ENCODE data around the gene UBL7.

DNA sequence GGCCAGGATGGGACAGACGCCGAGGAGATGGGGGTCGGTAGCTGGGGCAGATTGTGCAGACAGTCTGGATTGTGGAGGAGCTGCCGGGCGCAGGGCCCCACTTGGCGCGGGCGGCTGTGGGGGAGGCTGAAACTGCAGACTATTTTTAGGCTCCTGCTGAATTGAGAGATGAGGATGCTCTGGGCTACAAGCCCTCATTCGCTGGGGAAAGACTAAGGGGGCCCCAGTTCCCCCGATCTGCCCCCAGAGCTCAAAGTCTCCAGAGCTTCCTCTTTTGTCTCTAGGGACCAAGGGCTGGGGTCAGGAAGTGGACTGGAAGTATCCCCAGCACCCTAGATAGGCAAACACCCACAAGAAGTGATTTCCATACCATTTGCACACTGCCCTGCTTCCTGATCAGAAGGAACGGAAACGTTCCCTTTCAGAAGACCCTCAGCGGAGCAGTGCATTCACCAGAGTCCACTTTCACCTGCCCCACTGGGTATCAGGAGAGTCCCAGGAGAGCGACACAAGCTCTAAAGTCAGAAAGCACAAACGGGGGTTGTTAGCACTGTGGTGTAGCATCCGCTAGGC, 56.9 kb downstream of the UBL7 start:
- TF ChIP-seq, protein P1, sequence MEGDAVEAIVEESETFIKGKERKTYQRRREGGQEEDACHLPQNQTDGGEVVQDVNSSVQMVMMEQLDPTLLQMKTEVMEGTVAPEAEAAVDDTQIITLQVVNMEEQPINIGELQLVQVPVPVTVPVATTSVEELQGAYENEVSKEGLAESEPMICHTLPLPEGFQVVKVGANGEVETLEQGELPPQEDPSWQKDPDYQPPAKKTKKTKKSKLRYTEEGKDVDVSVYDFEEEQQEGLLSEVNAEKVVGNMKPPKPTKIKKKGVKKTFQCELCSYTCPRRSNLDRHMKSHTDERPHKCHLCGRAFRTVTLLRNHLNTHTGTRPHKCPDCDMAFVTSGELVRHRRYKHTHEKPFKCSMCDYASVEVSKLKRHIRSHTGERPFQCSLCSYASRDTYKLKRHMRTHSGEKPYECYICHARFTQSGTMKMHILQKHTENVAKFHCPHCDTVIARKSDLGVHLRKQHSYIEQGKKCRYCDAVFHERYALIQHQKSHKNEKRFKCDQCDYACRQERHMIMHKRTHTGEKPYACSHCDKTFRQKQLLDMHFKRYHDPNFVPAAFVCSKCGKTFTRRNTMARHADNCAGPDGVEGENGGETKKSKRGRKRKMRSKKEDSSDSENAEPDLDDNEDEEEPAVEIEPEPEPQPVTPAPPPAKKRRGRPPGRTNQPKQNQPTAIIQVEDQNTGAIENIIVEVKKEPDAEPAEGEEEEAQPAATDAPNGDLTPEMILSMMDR (IDR thresholded peaks at IDR 0.05; ENCODE audit: insufficient read depth, low read length) = no peak
- TF ChIP-seq GABPA (IDR thresholded peaks at IDR 0.05; ENCODE audit: low read depth) (no peak), POLR2AphosphoS5 (IDR thresholded peaks at IDR 0.05; ENCODE audit: low read depth) (no peak), REST (IDR thresholded peaks at IDR 0.05; ENCODE audit: insufficient replicate concordance, low read depth) (no peak)
